DND-41 (cell line): ENCODE results near the gene IGFBP5.

Experiments
- ATAC-seq: fragments of 200-7000 bp; cut with Tn5 transposase; 3 replicates; pipeline ENCODE4 v1.9.1; 2021; ENCODE audit warnings: low read depth; ENCODE audit not compliant: insufficient read depth
- DNase-seq: peaks from one replicate; pipeline ENCODE4 v3.0.0-alpha.2; 2020
- H2AFZ ChIP-seq: 2 replicates; pipeline ENCODE4 v1.6.0; 2012; ENCODE audit warnings: low read depth, low read length
- H3K27ac ChIP-seq: 2 replicates; pipeline ENCODE4 v1.5.1; 2012; ENCODE audit warnings: low read length, inconsistent platforms
- H3K27me3 ChIP-seq: fragments of 200-600 bp; sonication (generic); 2 replicates; pipeline ENCODE4 v1.6.0; 2012; ENCODE audit warnings: low read length, mild to moderate bottlenecking, inconsistent platforms; ENCODE audit not compliant: insufficient read depth, poor library complexity
- H3K36me3 ChIP-seq: 2 replicates; pipeline ENCODE4 v1.5.1; 2012; ENCODE audit warnings: low read length, inconsistent platforms; ENCODE audit not compliant: insufficient read depth
- H3K4me1 ChIP-seq: 2 replicates; pipeline ENCODE4 v1.5.1; 2012; ENCODE audit warnings: mild to moderate bottlenecking, low read length; ENCODE audit not compliant: insufficient read depth
- H3K4me2 ChIP-seq: 2 replicates; pipeline ENCODE4 v1.6.0; 2012; ENCODE audit warnings: mild to moderate bottlenecking, moderate library complexity, low read length, inconsistent platforms; ENCODE audit not compliant: insufficient read depth
- H3K4me3 ChIP-seq, 2 experiments: fragments of 200-600 bp in 1 of 2; shearing (Covaris generic) in 1 of 2; 2 replicates each; pipeline ENCODE4 v1.5.1; 2012 to 2016; ENCODE audit warnings: inconsistent platforms in 2 of 2, low read length in 2 of 2, mild to moderate bottlenecking in 2 of 2, low read depth in 1 of 2, moderate library complexity in 1 of 2
- H3K79me2 ChIP-seq: 2 replicates; pipeline ENCODE4 v1.6.0; 2012; ENCODE audit warnings: low read length, inconsistent platforms; ENCODE audit not compliant: insufficient read depth
- H3K9ac ChIP-seq: 2 replicates; pipeline ENCODE4 v1.6.0; 2012; ENCODE audit warnings: low read depth, mild to moderate bottlenecking, inconsistent platforms, low read length, moderate library complexity
- H3K9me3 ChIP-seq: 2 replicates; pipeline ENCODE4 v1.5.1; 2012; ENCODE audit warnings: low read length, moderate library complexity, mild to moderate bottlenecking, inconsistent platforms; ENCODE audit not compliant: insufficient read depth, severe bottlenecking
- H4K20me1 ChIP-seq: 2 replicates; pipeline ENCODE4 v1.6.0; 2012; ENCODE audit warnings: low read length; ENCODE audit not compliant: insufficient read depth
- CTCF ChIP-seq: IDR thresholded peaks from 2 replicates; pipeline ENCODE4 v1.5.1; 2012; ENCODE audit warnings: borderline replicate concordance, low read length, moderate library complexity, mild to moderate bottlenecking; ENCODE audit not compliant: poor library complexity, severe bottlenecking; ENCODE audit errors: extremely low read depth
- EZH2 ChIP-seq: IDR thresholded peaks from 3 replicates; pipeline ENCODE4 v1.6.1; 2012; ENCODE audit warnings: borderline replicate concordance, low read depth, mild to moderate bottlenecking, moderate library complexity, low read length, inconsistent platforms; ENCODE audit not compliant: severe bottlenecking

Gene IGFBP5

GRCh38 chr2:216732334-216732733, 37.0 kb upstream of the IGFBP5 start:
- Histone ChIP-seq H3K9ac (no peak overlapping the region), H3K27ac (no peak overlapping the region), H3K9me3 (no peaks in the 10 kb centered on the region), H3K4me2 (no peak overlapping the region), H3K27me3 (peaks cover 22% of the 10 kb centered on the region), H3K4me1 (no peaks in the 10 kb centered on the region), H4K20me1 (no peaks in the 10 kb centered on the region), H3K36me3 (no peaks in the 10 kb centered on the region), H3K79me2 (no peaks in the 10 kb centered on the region), H3K4me3 (no peak overlapping the region), H2AFZ (no peak overlapping the region)
- TF ChIP-seq EZH2 = no peak
- no peak for TF ChIP-seq CTCF
- ATAC-seq = no peak
- no peak for DNase-seq

GRCh38 chr2:216731465-216731864, 36.1 kb upstream of the IGFBP5 start:
- Histone ChIP-seq H3K4me3 (no peak overlapping the region), H3K36me3 (no peaks in the 10 kb centered on the region), H4K20me1 (no peaks in the 10 kb centered on the region), H3K9ac (no peak overlapping the region), H3K4me2 (no peak overlapping the region), H3K27me3 (peaks cover 17% of the 10 kb centered on the region), H3K79me2 (no peaks in the 10 kb centered on the region), H3K27ac (no peak overlapping the region), H2AFZ (no peak overlapping the region), H3K9me3 (no peaks in the 10 kb centered on the region), H3K4me1 (no peaks in the 10 kb centered on the region)
- DNase-seq = no peak
- ATAC-seq = no peak
- no peak for TF ChIP-seq EZH2
- TF ChIP-seq CTCF = no peak

GRCh38 chr2:216730871-216731270, 35.5 kb upstream of the IGFBP5 start:
- Histone ChIP-seq H3K36me3 (no peaks in the 10 kb centered on the region), H4K20me1 (no peaks in the 10 kb centered on the region), H3K9me3 (no peaks in the 10 kb centered on the region), H3K4me3 (no peak overlapping the region), H2AFZ (no peak overlapping the region), H3K27ac (no peak overlapping the region), H3K27me3 (peaks cover 11% of the 10 kb centered on the region), H3K79me2 (no peaks in the 10 kb centered on the region), H3K4me2 (no peak overlapping the region), H3K9ac (no peak overlapping the region), H3K4me1 (no peaks in the 10 kb centered on the region)
- TF ChIP-seq EZH2 = no peak
- TF ChIP-seq CTCF = no peak
- DNase-seq (no peak), ATAC-seq (no peak)

GRCh38 chr2:216727346-216728122, 32.2 kb upstream of the IGFBP5 start:
- Histone ChIP-seq H3K36me3 (no peaks in the 10 kb centered on the region), H4K20me1 (no peaks in the 10 kb centered on the region), H3K9ac (no peak overlapping the region), H3K27me3 (peaks cover 8% of the 10 kb centered on the region), H3K79me2 (no peaks in the 10 kb centered on the region), H3K4me2 (no peak overlapping the region), H2AFZ (no peak overlapping the region), H3K27ac (no peak overlapping the region), H3K9me3 (no peaks in the 10 kb centered on the region), H3K4me1 (no peaks in the 10 kb centered on the region), H3K4me3 (no peak overlapping the region)
- ATAC-seq (no peak), DNase-seq (no peak)
- TF ChIP-seq EZH2 (no peak), CTCF (no peak)
